NCI-H69 (cell line): Measurements from ENCODE around the gene KCNMB1.

ENCODE experiments used
- DNase-seq: peaks from one replicate; lab custom pipeline; 2025; lab: John Stamatoyannopoulos, UW

KCNMB1 gene

DNA sequence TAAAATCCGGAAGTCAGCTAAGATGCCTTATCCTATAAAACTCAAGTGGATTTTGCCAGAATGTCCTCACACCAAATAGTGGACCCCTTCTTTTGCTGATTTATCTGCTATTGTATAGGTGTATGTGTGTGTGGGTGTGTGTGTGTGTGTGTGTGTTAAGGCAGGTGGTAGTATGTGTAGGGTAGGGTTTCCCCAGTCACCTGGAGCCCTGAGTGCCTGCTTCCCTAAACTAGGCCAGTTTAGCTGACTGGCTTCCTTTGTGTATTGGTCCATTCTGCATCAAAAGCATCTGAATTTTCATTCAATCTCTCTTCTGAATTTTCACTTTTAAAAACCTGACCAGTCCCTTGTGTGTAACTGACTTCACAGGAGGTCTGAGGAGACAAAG is 49.4 kb downstream of the KCNMB1 start:
- no peak for DNase-seq

- DNase-seq, result peak; percentile 44
Measured at GRCh38 chr5:170338933-170339779, 50.0 kb downstream of the KCNMB1 start.

DNA sequence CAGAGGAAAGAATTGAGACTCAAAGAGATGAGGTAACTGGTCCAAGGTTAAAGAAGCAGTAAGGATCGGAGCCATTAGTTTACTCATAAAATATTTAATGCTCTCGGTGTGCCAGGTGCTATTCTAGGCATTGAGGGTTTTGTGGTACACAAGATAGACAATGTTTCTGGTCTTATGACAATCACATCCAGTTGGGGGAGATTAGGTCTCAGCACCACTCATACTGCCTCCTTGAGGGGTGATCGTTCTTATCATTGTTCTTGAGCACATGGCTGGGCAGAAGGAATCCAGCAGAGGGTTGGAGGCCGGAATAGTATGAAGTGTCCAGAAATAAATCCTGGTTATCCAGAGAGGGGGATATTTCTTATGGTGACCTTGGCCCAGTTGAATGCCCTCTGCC is 50.9 kb downstream of the KCNMB1 start:
- no peak for DNase-seq

GRCh38 chr5:170337045-170337733 is 52.0 kb downstream of the KCNMB1 start:
- DNase-seq, result peak; percentile 80

- no peak for DNase-seq
Measured at GRCh38 chr5:170336065-170336464, 53.1 kb downstream of the KCNMB1 start.

- no peak for DNase-seq
Measured at GRCh38 chr5:170334626-170335025, 54.5 kb downstream of the KCNMB1 start.

- DNase-seq, result peak; percentile 84
Measured at GRCh38 chr5:170333161-170333910, 55.8 kb downstream of the KCNMB1 start.

GRCh38 chr5:170332058-170332457 is 57.1 kb downstream of the KCNMB1 start:
- DNase-seq, result no peak

GRCh38 chr5:170330568-170331054 is 58.6 kb downstream of the KCNMB1 start:
- DNase-seq, result no peak

- DNase-seq, result no peak
Measured at GRCh38 chr5:170329524-170329923, 59.6 kb downstream of the KCNMB1 start.

DNA sequence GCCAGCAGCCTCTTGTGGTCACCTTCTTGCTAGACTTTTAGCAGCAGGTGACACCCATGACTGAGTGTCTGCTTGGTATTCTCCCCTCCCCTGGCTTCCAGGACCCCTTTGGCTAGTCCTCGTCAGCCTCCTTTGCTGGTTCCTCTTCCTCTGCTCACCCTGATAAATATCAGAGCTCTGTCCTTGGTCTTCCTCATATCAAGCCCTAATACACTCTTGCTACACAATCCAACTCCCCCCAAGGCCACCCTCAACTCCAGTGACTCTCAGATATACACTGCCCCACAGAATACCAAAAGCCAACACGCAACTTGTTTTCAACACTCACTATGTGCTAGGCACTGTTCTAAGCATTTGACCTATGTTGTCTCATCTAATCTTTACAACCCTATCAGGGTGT is 61.3 kb downstream of the KCNMB1 start:
- no peak for DNase-seq

GRCh38 chr5:170327168-170327567 is 62.0 kb downstream of the KCNMB1 start:
- DNase-seq, result no peak
